WTC11 (cell line): Measurements from ENCODE around the gene SCN9A. TPM values are rescaled to one million over a fixed set of nuclear protein-coding genes. Genes with fewer than 3 reads are reported as not detected.

Experiments
- ATAC-seq: fragments of 200-7000 bp; cut with Tn5 transposase; 2 replicates; pipeline ENCODE4 v1.10.0; 2021; ENCODE audit warnings: mild to moderate bottlenecking, moderate library complexity
- CTCF ChIA-PET: fragments of 300-600 bp; sonication (Branson Sonifier 250); formaldehyde crosslinking; loops from one replicate; lab custom pipeline; 2021; ENCODE audit warnings: antibody characterized with exemption; lab: Charles Lee
- POLR2A ChIA-PET: fragments of 350-600 bp; sonication (Branson Sonifier 250); formaldehyde crosslinking; loops from one replicate; lab custom pipeline; 2021; ENCODE audit warnings: antibody characterized with exemption; lab: Charles Lee
- DNase-seq: peaks from one replicate; pipeline ENCODE4 v3.0.0; 2021; ENCODE audit warnings: low spot score
- H3K27ac Mint-ChIP-seq: 2 replicates; pipeline ENCODE4 v1.8.0; 2021; ENCODE audit warnings: mixed read lengths
- H3K27me3 Mint-ChIP-seq: 2 replicates; pipeline ENCODE4 v1.8.0; 2021; ENCODE audit warnings: low read depth, mild to moderate bottlenecking, moderate library complexity, mixed read lengths
- H3K36me3 Mint-ChIP-seq: 2 replicates; pipeline ENCODE4 v1.8.0; 2021; ENCODE audit warnings: mixed read lengths
- H3K4me1 Mint-ChIP-seq: 2 replicates; pipeline ENCODE4 v1.8.0; 2022; ENCODE audit warnings: mixed read lengths
- H3K4me3 Mint-ChIP-seq: 2 replicates; pipeline ENCODE4 v1.8.0; 2021; ENCODE audit warnings: mild to moderate bottlenecking, moderate library complexity, mixed read lengths
- H3K9me3 Mint-ChIP-seq: 2 replicates; pipeline ENCODE4 v1.8.0; 2021; ENCODE audit warnings: mixed read lengths
- ARID4B ChIP-seq: sonication (generic); formaldehyde crosslinking; IDR thresholded peaks from 2 replicates; pipeline ENCODE4 v1.8.0; 2023; ENCODE audit warnings: missing genetic modification reagents, mild to moderate bottlenecking, borderline replicate concordance
- ETV6 ChIP-seq: sonication (generic); formaldehyde crosslinking; IDR thresholded peaks from 2 replicates; pipeline ENCODE4 v1.8.1; 2022; ENCODE audit warnings: mild to moderate bottlenecking, missing genetic modification reagents
- FOXP1 ChIP-seq: sonication (generic); formaldehyde crosslinking; IDR thresholded peaks from 2 replicates; pipeline ENCODE4 v1.8.0; 2022; ENCODE audit warnings: missing genetic modification reagents, mild to moderate bottlenecking, moderate library complexity, borderline replicate concordance
- GABPB1 ChIP-seq: sonication (generic); formaldehyde crosslinking; IDR thresholded peaks from 2 replicates; pipeline ENCODE4 v1.8.1; 2023; ENCODE audit warnings: mild to moderate bottlenecking, missing genetic modification reagents
- GRHL2 ChIP-seq: fragments of 250-450 bp; sonication (Bioruptor Pico); IDR thresholded peaks from 2 replicates; pipeline ENCODE4 v1.8.0; 2022; ENCODE audit warnings: mild to moderate bottlenecking, moderate library complexity; ENCODE audit not compliant: insufficient replicate concordance, severe bottlenecking
- JUN ChIP-seq: sonication (generic); formaldehyde crosslinking; IDR thresholded peaks from 2 replicates; pipeline ENCODE4 v1.8.0; 2023; ENCODE audit warnings: mild to moderate bottlenecking, missing genetic modification reagents
- NR3C1 ChIP-seq: sonication (generic); formaldehyde crosslinking; conservative IDR thresholded peaks from 2 replicates; pipeline ENCODE4 v1.8.1; 2023; ENCODE audit warnings: low read depth, mild to moderate bottlenecking, missing genetic modification reagents
- PRDM15 ChIP-seq: sonication (generic); formaldehyde crosslinking; IDR thresholded peaks from 2 replicates; pipeline ENCODE4 v1.8.0; 2022; ENCODE audit warnings: missing genetic modification reagents
- SP1 ChIP-seq: sonication (generic); formaldehyde crosslinking; conservative IDR thresholded peaks from 2 replicates; pipeline ENCODE4 v1.8.1; 2022; ENCODE audit warnings: missing genetic modification reagents
- ZMAT4 ChIP-seq: fragments of 250-450 bp; sonication (Bioruptor Pico); IDR thresholded peaks from 2 replicates; pipeline ENCODE4 v1.9.0; 2021; ENCODE audit warnings: mild to moderate bottlenecking
- ZNF232 ChIP-seq: sonication (generic); formaldehyde crosslinking; IDR thresholded peaks from 2 replicates; pipeline ENCODE4 v1.8.0; 2022; ENCODE audit warnings: mild to moderate bottlenecking, missing genetic modification reagents
- ZNF423 ChIP-seq: fragments of 250-450 bp; sonication (Bioruptor Pico); IDR thresholded peaks from 2 replicates; pipeline ENCODE4 v2.1.2; 2022; ENCODE audit warnings: mild to moderate bottlenecking, moderate library complexity
- ZNF671 ChIP-seq: fragments of 250-450 bp; sonication (Bioruptor Pico); IDR thresholded peaks from 2 replicates; pipeline ENCODE4 v1.8.0; 2021; ENCODE audit warnings: mild to moderate bottlenecking
- total RNA-seq: library from RNA; stranded (reverse); gene quantifications from 3 replicates; pipeline ENCODE4 v1.2.3, GENCODE V29; 2021
- TF ChIP-seq, protein P1 (sequence below): fragments of 250-450 bp; sonication (Bioruptor Pico); IDR thresholded peaks from 2 replicates; pipeline ENCODE4 v1.9.0; 2021; ENCODE audit warnings: mild to moderate bottlenecking, borderline replicate concordance
- TF ChIP-seq, protein P2 (sequence below): sonication (generic); formaldehyde crosslinking; IDR thresholded peaks from 2 replicates; pipeline ENCODE4 v1.8.0; 2022; ENCODE audit warnings: mild to moderate bottlenecking, missing genetic modification reagents
- TF ChIP-seq, protein P3 (sequence below): sonication (generic); formaldehyde crosslinking; IDR thresholded peaks from 2 replicates; pipeline ENCODE4 v1.8.1; 2022; ENCODE audit warnings: low read depth, missing genetic modification reagents, borderline replicate concordance
- TF ChIP-seq, protein P4 (sequence below): sonication (generic); formaldehyde crosslinking; IDR thresholded peaks from 2 replicates; pipeline ENCODE4 v1.8.1; 2022; ENCODE audit warnings: mild to moderate bottlenecking, moderate library complexity, missing genetic modification reagents

SCN9A gene
- total RNA-seq, 1 experiment from 2014 or later = 7.3 TPM

DNA sequence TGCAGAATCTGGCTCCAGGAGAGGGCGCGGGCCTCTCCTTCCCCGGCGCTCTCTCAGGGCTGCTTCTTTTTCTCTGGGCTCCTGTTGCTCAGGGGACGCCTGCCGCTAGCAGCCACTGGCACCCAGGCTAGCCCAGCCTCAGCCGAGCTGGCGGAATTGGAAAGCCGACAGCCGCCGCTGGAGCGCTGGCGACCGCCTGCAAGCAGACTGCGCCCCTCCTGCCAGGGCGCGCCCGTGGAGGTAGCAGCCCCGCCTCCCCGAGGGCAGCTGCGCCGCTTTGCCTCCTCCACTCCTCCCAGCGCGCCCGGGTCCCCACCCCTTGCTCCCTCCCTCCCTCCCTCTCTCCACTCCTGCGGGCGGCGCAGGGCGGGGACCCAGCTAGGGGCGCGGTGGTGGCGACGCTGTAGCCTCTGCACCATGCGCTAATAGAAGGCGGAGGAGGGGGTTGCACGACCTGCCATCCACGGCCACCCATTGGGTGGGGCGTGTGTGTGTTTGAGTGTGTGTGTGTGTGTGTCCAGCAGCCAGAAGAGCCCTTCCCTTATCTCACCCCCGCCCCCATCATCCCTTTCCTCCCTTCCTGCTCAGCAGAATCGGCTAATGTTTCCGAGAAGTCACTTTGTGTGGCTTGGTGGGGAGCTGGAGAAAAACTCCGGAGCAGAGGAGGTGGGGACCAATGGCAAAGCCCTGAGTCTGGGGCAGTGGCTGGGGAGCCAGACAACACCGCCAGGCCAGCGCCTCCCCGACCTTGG is at the start of gene SCN9A (continued):
- peak; percentile 94 for TF ChIP-seq PRDM15
- TF ChIP-seq, protein P1, sequence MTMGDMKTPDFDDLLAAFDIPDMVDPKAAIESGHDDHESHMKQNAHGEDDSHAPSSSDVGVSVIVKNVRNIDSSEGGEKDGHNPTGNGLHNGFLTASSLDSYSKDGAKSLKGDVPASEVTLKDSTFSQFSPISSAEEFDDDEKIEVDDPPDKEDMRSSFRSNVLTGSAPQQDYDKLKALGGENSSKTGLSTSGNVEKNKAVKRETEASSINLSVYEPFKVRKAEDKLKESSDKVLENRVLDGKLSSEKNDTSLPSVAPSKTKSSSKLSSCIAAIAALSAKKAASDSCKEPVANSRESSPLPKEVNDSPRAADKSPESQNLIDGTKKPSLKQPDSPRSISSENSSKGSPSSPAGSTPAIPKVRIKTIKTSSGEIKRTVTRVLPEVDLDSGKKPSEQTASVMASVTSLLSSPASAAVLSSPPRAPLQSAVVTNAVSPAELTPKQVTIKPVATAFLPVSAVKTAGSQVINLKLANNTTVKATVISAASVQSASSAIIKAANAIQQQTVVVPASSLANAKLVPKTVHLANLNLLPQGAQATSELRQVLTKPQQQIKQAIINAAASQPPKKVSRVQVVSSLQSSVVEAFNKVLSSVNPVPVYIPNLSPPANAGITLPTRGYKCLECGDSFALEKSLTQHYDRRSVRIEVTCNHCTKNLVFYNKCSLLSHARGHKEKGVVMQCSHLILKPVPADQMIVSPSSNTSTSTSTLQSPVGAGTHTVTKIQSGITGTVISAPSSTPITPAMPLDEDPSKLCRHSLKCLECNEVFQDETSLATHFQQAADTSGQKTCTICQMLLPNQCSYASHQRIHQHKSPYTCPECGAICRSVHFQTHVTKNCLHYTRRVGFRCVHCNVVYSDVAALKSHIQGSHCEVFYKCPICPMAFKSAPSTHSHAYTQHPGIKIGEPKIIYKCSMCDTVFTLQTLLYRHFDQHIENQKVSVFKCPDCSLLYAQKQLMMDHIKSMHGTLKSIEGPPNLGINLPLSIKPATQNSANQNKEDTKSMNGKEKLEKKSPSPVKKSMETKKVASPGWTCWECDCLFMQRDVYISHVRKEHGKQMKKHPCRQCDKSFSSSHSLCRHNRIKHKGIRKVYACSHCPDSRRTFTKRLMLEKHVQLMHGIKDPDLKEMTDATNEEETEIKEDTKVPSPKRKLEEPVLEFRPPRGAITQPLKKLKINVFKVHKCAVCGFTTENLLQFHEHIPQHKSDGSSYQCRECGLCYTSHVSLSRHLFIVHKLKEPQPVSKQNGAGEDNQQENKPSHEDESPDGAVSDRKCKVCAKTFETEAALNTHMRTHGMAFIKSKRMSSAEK (CRISPR knock-in tag) = no peak
- TF ChIP-seq, protein P2, sequence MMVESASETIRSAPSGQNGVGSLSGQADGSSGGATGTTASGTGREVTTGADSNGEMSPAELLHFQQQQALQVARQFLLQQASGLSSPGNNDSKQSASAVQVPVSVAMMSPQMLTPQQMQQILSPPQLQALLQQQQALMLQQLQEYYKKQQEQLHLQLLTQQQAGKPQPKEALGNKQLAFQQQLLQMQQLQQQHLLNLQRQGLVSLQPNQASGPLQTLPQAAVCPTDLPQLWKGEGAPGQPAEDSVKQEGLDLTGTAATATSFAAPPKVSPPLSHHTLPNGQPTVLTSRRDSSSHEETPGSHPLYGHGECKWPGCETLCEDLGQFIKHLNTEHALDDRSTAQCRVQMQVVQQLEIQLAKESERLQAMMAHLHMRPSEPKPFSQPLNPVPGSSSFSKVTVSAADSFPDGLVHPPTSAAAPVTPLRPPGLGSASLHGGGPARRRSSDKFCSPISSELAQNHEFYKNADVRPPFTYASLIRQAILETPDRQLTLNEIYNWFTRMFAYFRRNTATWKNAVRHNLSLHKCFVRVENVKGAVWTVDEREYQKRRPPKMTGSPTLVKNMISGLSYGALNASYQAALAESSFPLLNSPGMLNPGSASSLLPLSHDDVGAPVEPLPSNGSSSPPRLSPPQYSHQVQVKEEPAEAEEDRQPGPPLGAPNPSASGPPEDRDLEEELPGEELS (CRISPR knock-in tag) = 0 out of 2 replicates have a peak, but pooled peaks have one; percentile 37
- TF ChIP-seq FOXP1 = peak; percentile 69; the same call in 1 of the 2 replicates
- TF ChIP-seq ETV6 (CRISPR knock-in tag) = peak; percentile 94
- peak; percentile 39; the same call in 1 of the 2 replicates for TF ChIP-seq ZNF232 (CRISPR knock-in tag)
- TF ChIP-seq ARID4B (CRISPR knock-in tag) = peak; percentile 25; the same call in 1 of the 2 replicates
- TF ChIP-seq ZNF423 = peak; percentile 54; the same call in 1 of the 2 replicates
- no peak for TF ChIP-seq ZNF671 (CRISPR knock-in tag)
- TF ChIP-seq GABPB1 (CRISPR knock-in tag) = peak; percentile 66
- TF ChIP-seq NR3C1 = no peak

- H3K27ac Mint-ChIP-seq = no peak overlapping the region
- DNase-seq (no peak), ATAC-seq (no peak)
- no peaks in the 10 kb centered on the region for H3K36me3 Mint-ChIP-seq
- H3K27me3 Mint-ChIP-seq = no peaks in the 10 kb centered on the region
- ChIA-PET POLR2A (no interaction called here), CTCF (no interaction called here)
- H3K4me1 Mint-ChIP-seq = no peaks in the 10 kb centered on the region
- H3K9me3 Mint-ChIP-seq = no peaks in the 10 kb centered on the region
- no peak overlapping the region for H3K4me3 Mint-ChIP-seq
- TF ChIP-seq GRHL2 (CRISPR knock-in tag) (no peak), ZMAT4 (no peak), JUN (CRISPR knock-in tag) (no peak), SP1 (CRISPR knock-in tag) (no peak)
- TF ChIP-seq, protein P3, sequence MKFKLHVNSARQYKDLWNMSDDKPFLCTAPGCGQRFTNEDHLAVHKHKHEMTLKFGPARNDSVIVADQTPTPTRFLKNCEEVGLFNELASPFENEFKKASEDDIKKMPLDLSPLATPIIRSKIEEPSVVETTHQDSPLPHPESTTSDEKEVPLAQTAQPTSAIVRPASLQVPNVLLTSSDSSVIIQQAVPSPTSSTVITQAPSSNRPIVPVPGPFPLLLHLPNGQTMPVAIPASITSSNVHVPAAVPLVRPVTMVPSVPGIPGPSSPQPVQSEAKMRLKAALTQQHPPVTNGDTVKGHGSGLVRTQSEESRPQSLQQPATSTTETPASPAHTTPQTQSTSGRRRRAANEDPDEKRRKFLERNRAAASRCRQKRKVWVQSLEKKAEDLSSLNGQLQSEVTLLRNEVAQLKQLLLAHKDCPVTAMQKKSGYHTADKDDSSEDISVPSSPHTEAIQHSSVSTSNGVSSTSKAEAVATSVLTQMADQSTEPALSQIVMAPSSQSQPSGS = no peak
- TF ChIP-seq, protein P4, sequence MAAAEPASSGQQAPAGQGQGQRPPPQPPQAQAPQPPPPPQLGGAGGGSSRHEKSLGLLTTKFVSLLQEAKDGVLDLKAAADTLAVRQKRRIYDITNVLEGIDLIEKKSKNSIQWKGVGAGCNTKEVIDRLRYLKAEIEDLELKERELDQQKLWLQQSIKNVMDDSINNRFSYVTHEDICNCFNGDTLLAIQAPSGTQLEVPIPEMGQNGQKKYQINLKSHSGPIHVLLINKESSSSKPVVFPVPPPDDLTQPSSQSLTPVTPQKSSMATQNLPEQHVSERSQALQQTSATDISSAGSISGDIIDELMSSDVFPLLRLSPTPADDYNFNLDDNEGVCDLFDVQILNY (CRISPR knock-in tag) = no peak
These were observed 49.1 kb upstream of the SCN9A start for GRCh38 chr2:166424841-166425240.
